Endodermal cell (in vitro differentiated cells): Measurements from ENCODE around the gene NEK4. TPM values are rescaled to one million over a fixed set of nuclear protein-coding genes. Genes with fewer than 3 reads are reported as not detected.

Experiments used
- DNase-seq: peaks from one replicate; pipeline ENCODE4 v3.0.0-alpha.2; 2017
- H3K27ac ChIP-seq: 2 replicates; pipeline ENCODE4 v1.5.1; 2013; ENCODE audit warnings: mild to moderate bottlenecking, low read depth, low read length, moderate library complexity
- H3K27me3 ChIP-seq: 2 replicates; pipeline ENCODE4 v1.6.1; 2013; ENCODE audit warnings: mild to moderate bottlenecking, low read length, moderate library complexity; ENCODE audit not compliant: insufficient read depth, control insufficient read depth, poor library complexity, severe bottlenecking
- H3K36me3 ChIP-seq: 2 replicates; pipeline ENCODE4 v1.7.0; 2013; ENCODE audit warnings: mild to moderate bottlenecking, low read length, moderate library complexity; ENCODE audit not compliant: control insufficient read depth, insufficient read depth
- H3K4me1 ChIP-seq: one replicate; pipeline ENCODE4 v1.7.0; 2013; ENCODE audit warnings: low read length; ENCODE audit not compliant: control insufficient read depth, insufficient read depth
- H3K4me3 ChIP-seq: 2 replicates; pipeline ENCODE4 v1.5.1; 2013; ENCODE audit warnings: mild to moderate bottlenecking, low read length, moderate library complexity
- H3K9ac ChIP-seq: 2 replicates; pipeline ENCODE4 v1.6.1; 2013; ENCODE audit warnings: mild to moderate bottlenecking, low read length, moderate library complexity; ENCODE audit not compliant: poor library complexity, severe bottlenecking; ENCODE audit errors: extremely low read depth
- H3K9me3 ChIP-seq: 2 replicates; pipeline ENCODE4 v1.6.1; 2013; ENCODE audit warnings: mild to moderate bottlenecking, low read length, moderate library complexity; ENCODE audit not compliant: control insufficient read depth
- H3K27ac Mint-ChIP-seq: 2 replicates; pipeline ENCODE4 v1.8.0; 2020; ENCODE audit warnings: mixed read lengths
- H3K27me3 Mint-ChIP-seq: 2 replicates; pipeline ENCODE4 v1.8.0; 2021; ENCODE audit warnings: mild to moderate bottlenecking, mixed read lengths; ENCODE audit not compliant: insufficient read depth
- H3K36me3 Mint-ChIP-seq: 2 replicates; pipeline ENCODE4 v1.8.0; 2020; ENCODE audit warnings: low read depth, mixed read lengths
- H3K4me1 Mint-ChIP-seq: 2 replicates; pipeline ENCODE4 v1.8.0; 2020; ENCODE audit warnings: mixed read lengths
- H3K4me3 Mint-ChIP-seq: 2 replicates; pipeline ENCODE4 v1.8.0; 2020; ENCODE audit warnings: mild to moderate bottlenecking, moderate library complexity, mixed read lengths
- H3K9me3 Mint-ChIP-seq: 2 replicates; pipeline ENCODE4 v1.8.0; 2020; ENCODE audit warnings: mild to moderate bottlenecking, mixed read lengths
- WGBS, 2 experiments: methylation state at CpG; one replicate each; pipeline versions ENCODE4 v1.1.5 to v1.1.7; 2013; ENCODE audit warnings: missing lambda C conversion rate in 2 of 2, mixed read lengths in 1 of 2; ENCODE audit not compliant: insufficient coverage in 1 of 2, insufficient read length in 1 of 2; 5-methylcytosine and 5-hydroxymethylcytosine counted together
- total RNA-seq, 2 donors: library from RNA; stranded (reverse); fragmentation: NEBNext Ultra II Directional in 1 of 2; extraction: Animal tissue kit (Norgen Biotek cat#: 25700) in 1 of 2; gene quantifications; 2 replicates in 1 of 2; 3 replicates in 1 of 2; pipeline ENCODE4 v1.2.1, GENCODE V29; 2021
- TF ChIP-seq, protein P1 (sequence below): fragments of 200-600 bp; sonication (generic); conservative IDR thresholded peaks from 2 replicates; pipeline ENCODE4 v1.5.0; 2021; ENCODE audit warnings: antibody characterized with exemption, mild to moderate bottlenecking

NEK4 gene
- total RNA-seq, 2 donors from 2014 or later, result 44.2 to 49.5 TPM

- WGBS, 2 experiments, result 95% methylated on average over 6 of the region's 6 CpGs
- no peak overlapping the region for H3K27ac ChIP-seq
- H3K4me3 ChIP-seq, result peak overlapping the region; percentile 98
- H3K27me3 Mint-ChIP-seq, result no peaks in the 10 kb centered on the region
- H3K36me3 Mint-ChIP-seq, result peaks cover 65% of the 10 kb centered on the region
- no peaks in the 10 kb centered on the region for H3K9me3 Mint-ChIP-seq
- H3K27ac Mint-ChIP-seq, result no peak overlapping the region
- peaks cover 65% of the 10 kb centered on the region for H3K36me3 ChIP-seq
- no peaks in the 10 kb centered on the region for H3K4me1 ChIP-seq
- no peaks in the 10 kb centered on the region for H3K9me3 ChIP-seq
- no peak overlapping the region for H3K9ac ChIP-seq
- TF ChIP-seq, protein P1, sequence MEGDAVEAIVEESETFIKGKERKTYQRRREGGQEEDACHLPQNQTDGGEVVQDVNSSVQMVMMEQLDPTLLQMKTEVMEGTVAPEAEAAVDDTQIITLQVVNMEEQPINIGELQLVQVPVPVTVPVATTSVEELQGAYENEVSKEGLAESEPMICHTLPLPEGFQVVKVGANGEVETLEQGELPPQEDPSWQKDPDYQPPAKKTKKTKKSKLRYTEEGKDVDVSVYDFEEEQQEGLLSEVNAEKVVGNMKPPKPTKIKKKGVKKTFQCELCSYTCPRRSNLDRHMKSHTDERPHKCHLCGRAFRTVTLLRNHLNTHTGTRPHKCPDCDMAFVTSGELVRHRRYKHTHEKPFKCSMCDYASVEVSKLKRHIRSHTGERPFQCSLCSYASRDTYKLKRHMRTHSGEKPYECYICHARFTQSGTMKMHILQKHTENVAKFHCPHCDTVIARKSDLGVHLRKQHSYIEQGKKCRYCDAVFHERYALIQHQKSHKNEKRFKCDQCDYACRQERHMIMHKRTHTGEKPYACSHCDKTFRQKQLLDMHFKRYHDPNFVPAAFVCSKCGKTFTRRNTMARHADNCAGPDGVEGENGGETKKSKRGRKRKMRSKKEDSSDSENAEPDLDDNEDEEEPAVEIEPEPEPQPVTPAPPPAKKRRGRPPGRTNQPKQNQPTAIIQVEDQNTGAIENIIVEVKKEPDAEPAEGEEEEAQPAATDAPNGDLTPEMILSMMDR, result no peak
- H3K4me1 Mint-ChIP-seq, result peaks cover 14% of the 10 kb centered on the region
- H3K4me3 Mint-ChIP-seq, result no peak overlapping the region
- H3K27me3 ChIP-seq, result no peaks in the 10 kb centered on the region
- no peak for DNase-seq
Measured at GRCh38 chr3:52688266-52688665, 82.5 kb downstream of the NEK4 start.

- TF ChIP-seq, protein P1, result no peak
- no peaks in the 10 kb centered on the region for H3K27me3 Mint-ChIP-seq
- H3K36me3 Mint-ChIP-seq, result peaks cover 49% of the 10 kb centered on the region
- DNase-seq, result peak; percentile 97
- peak within 1 kb of the TSS; percentile 98 for H3K4me3 ChIP-seq
- H3K36me3 ChIP-seq, result peaks cover 54% of the 10 kb centered on the region
- no peaks in the 10 kb centered on the region for H3K9me3 ChIP-seq
- peak within 1 kb of the TSS; percentile 91 for H3K9ac ChIP-seq
- peak within 1 kb of the TSS; percentile 98 for H3K27ac Mint-ChIP-seq
- peak within 1 kb of the TSS; percentile 99 for H3K4me3 Mint-ChIP-seq
- no peaks in the 10 kb centered on the region for H3K27me3 ChIP-seq
- peaks cover 18% of the 10 kb centered on the region for H3K4me1 Mint-ChIP-seq
- peak within 1 kb of the TSS; percentile 99 for H3K27ac ChIP-seq
- no peaks in the 10 kb centered on the region for H3K4me1 ChIP-seq
- 0% methylated on average over 43 to 82 of the region's 82 CpGs for WGBS, 2 experiments
- no peaks in the 10 kb centered on the region for H3K9me3 Mint-ChIP-seq
Measured at GRCh38 chr3:52685709-52686691, 84.7 kb downstream of the NEK4 start, which contains the start of the genes GNL3 and PBRM1. Gene GNL3, plus strand, starts transcription at chr3:52686032. Its CDS starts 61 bp downstream, at chr3:52686093. Gene PBRM1, minus strand, starts transcription at chr3:52685913.

DNA sequence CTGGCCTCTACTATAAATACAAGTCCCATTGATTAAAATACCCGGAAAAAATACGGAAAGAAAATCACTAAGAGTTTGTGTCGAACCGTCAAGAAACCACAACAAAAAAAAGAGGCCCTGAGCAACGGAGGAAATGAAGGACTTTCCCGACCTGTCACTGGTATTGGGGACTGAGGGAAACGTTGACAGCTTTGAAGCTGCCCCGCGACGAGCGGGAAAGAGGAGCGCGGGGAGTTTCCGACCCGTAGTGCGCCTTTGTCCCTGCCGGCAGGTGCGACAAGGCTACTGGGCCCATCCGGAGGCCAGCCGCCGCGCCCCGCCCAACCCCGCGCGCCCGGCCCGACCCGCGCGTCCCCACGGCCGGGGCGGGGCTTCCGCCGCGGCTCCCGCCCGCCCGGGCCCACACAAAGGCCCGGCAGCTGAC lies 85.4 kb downstream of the NEK4 start:
- Histone ChIP-seq H3K9ac (peak overlapping the region; percentile 91), H3K9me3 (no peaks in the 10 kb centered on the region), H3K27me3 (no peaks in the 10 kb centered on the region), H3K27ac (peak overlapping the region; percentile 99), H3K36me3 (peaks cover 54% of the 10 kb centered on the region), H3K4me3 (peak overlapping the region; percentile 88), H3K4me1 (no peaks in the 10 kb centered on the region)
- H3K36me3 Mint-ChIP-seq, result peaks cover 45% of the 10 kb centered on the region
- peak overlapping the region; percentile 91 for H3K27ac Mint-ChIP-seq
- no peaks in the 10 kb centered on the region for H3K9me3 Mint-ChIP-seq
- peak; percentile 90 for DNase-seq
- peaks cover 18% of the 10 kb centered on the region for H3K4me1 Mint-ChIP-seq
- TF ChIP-seq, protein P1, result no peak
- 0% methylated on average over 10 to 41 of the region's 41 CpGs for WGBS, 2 experiments
- peak overlapping the region; percentile 99 for H3K4me3 Mint-ChIP-seq
- H3K27me3 Mint-ChIP-seq, result no peaks in the 10 kb centered on the region
